Central memory CD8-positive, alpha-beta T cell (primary cell): ENCODE data around the gene ACAD10.

Experiments
- ATAC-seq: fragments of 150-1000 bp; cut with Tn5 transposase; replicated peaks from 2 replicates; pipeline ENCODE4 v1.10.0; 2022; ENCODE audit warnings: mild to moderate bottlenecking, moderate FRiP score, moderate number of reproducible peaks; ENCODE audit not compliant: poor library complexity, severe bottlenecking; ENCODE audit errors: extremely low read depth
- DNase-seq, 2 donors: peaks; one replicate each; pipeline ENCODE4 v3.0.0; 2021; ENCODE audit warnings: low spot score in 2 of 2
- H3K27ac Mint-ChIP-seq: one replicate; pipeline ENCODE4 v1.8.0; 2022; ENCODE audit warnings: low read depth, mild to moderate bottlenecking, moderate library complexity, mixed read lengths
- H3K27me3 Mint-ChIP-seq: one replicate; pipeline ENCODE4 v1.8.0; 2022; ENCODE audit warnings: mixed read lengths
- H3K36me3 Mint-ChIP-seq: one replicate; pipeline ENCODE4 v1.8.0; 2022; ENCODE audit warnings: mild to moderate bottlenecking, moderate library complexity, mixed read lengths; ENCODE audit not compliant: insufficient read depth
- H3K4me1 Mint-ChIP-seq: one replicate; pipeline ENCODE4 v1.8.0; 2022; ENCODE audit warnings: mixed read lengths
- H3K4me3 Mint-ChIP-seq: one replicate; pipeline ENCODE4 v1.8.0; 2022; ENCODE audit warnings: mild to moderate bottlenecking, moderate library complexity, mixed read lengths
- H3K9me3 Mint-ChIP-seq: one replicate; pipeline ENCODE4 v1.8.0; 2022; ENCODE audit warnings: mixed read lengths

The ACAD10 gene

DNA sequence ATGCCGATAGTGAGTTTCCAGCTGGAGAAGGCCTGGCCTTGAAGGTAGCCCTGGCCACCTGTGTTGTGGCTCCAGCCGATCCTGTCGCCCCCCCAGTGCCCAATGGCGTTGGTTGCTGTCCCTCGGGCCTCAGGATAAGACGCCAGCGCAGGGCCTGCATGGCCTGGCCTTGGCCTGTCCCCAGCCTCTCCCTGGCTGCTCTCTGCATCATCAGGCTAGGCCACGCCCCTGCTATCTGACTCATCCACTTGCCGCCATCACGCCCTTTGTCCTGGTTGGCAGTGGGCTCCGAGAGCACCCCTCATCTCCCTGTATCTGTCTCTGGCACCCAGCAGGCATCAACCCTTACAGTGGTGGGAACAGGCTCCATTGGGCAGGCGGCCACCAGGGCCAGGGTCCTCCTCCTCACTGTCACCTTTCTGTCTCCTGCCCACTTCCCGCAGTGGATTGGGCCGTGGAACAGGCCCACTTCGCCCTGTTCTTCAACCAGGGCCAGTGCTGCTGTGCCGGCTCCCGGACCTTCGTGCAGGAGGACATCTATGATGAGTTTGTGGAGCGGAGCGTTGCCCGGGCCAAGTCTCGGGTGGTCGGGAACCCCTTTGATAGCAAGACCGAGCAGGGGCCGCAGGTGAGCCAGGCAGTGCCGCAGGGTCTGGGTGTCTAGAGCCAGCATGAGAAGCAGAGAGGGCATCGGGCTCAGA lies 106.5 kb downstream of the ACAD10 start:
- Mint-ChIP-seq H3K4me1 (no peaks in the 10 kb centered on the region), H3K9me3 (no peaks in the 10 kb centered on the region), H3K27ac (no peak overlapping the region), H3K36me3 (peaks cover 3% of the 10 kb centered on the region), H3K27me3 (no peaks in the 10 kb centered on the region), H3K4me3 (no peak overlapping the region)
- DNase-seq, result no peak
- no peak for ATAC-seq

- no peak for ATAC-seq
- Mint-ChIP-seq H3K9me3 (no peaks in the 10 kb centered on the region), H3K4me1 (no peaks in the 10 kb centered on the region), H3K4me3 (no peak overlapping the region), H3K36me3 (peaks cover 3% of the 10 kb centered on the region), H3K27me3 (no peaks in the 10 kb centered on the region), H3K27ac (no peak overlapping the region)
- DNase-seq, result no peak
These were observed 107.0 kb downstream of the ACAD10 start for GRCh38 chr12:111792856-111793235.

DNA sequence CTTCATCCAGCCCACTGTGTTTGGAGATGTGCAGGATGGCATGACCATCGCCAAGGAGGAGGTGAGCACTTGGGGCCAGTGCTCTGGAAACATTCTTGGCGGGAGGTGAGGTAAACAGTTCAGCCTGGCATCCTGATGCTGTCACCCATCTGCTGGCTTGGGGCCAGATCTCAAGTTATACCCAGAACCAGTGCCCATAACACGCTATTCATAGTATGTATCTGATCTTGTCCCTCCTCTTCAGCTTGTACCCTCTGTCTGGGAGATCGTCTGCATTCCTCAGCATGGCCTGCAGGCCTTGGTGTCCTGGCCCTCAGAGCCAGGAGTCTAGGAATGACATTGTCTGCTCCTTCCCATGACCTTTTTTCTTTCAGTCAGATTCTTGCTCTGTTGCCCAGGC lies 112.3 kb downstream of the ACAD10 start:
- Mint-ChIP-seq H3K36me3 (peaks cover 2% of the 10 kb centered on the region), H3K27me3 (no peaks in the 10 kb centered on the region)
- no peak for ATAC-seq

DNA sequence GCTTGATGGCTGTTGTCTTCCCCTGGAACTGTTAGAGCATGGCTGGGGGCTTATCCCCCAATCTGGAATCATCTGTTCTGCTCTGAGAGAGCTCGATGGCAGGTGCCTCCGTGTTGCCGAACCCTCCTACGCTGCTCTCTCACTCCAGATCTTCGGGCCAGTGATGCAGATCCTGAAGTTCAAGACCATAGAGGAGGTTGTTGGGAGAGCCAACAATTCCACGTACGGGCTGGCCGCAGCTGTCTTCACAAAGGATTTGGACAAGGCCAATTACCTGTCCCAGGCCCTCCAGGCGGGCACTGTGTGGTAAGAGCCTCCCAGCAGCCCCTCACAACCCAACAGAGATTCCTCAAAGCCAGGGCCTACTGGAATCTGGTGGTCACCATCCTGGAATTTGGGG lies 113.9 kb downstream of the ACAD10 start:
- Mint-ChIP-seq H3K9me3 (no peaks in the 10 kb centered on the region), H3K36me3 (peaks cover 2% of the 10 kb centered on the region), H3K27me3 (no peaks in the 10 kb centered on the region), H3K4me1 (no peaks in the 10 kb centered on the region), H3K27ac (no peak overlapping the region), H3K4me3 (no peak overlapping the region)
- no peak for ATAC-seq
- no peak for DNase-seq

More for the DNA sequence above, 112.3 kb downstream of the ACAD10 start:
- no peaks in the 10 kb centered on the region for H3K9me3 Mint-ChIP-seq
- no peaks in the 10 kb centered on the region for H3K4me1 Mint-ChIP-seq
- no peak for DNase-seq
- no peak overlapping the region for H3K27ac Mint-ChIP-seq
- H3K4me3 Mint-ChIP-seq, result no peak overlapping the region

- no peak overlapping the region for H3K4me3 Mint-ChIP-seq
- no peaks in the 10 kb centered on the region for H3K27me3 Mint-ChIP-seq
- no peak overlapping the region for H3K27ac Mint-ChIP-seq
- no peaks in the 10 kb centered on the region for H3K9me3 Mint-ChIP-seq
- DNase-seq (no peak), ATAC-seq (no peak)
- peaks cover 5% of the 10 kb centered on the region for H3K36me3 Mint-ChIP-seq
- H3K4me1 Mint-ChIP-seq, result no peaks in the 10 kb centered on the region
These were observed 117.3 kb downstream of the ACAD10 start for GRCh38 chr12:111803038-111803626.

DNA sequence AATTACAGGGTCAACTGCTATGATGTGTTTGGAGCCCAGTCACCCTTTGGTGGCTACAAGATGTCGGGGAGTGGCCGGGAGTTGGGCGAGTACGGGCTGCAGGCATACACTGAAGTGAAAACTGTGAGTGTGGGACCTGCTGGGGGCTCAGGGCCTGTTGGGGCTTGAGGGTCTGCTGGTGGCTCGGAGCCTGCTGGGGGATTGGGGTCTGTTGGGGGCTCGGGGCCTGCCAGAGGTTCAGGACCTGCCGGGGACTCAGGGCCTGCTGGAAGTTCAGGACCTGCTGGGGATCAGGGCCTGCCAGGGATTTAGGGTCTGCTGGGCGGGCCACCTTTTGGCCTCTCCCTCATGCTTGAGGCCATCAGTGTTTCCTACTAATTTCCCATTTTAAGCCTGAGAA lies 118.0 kb downstream of the ACAD10 start:
- DNase-seq (no peak), ATAC-seq (no peak)
- no peak overlapping the region for H3K27ac Mint-ChIP-seq
- no peak overlapping the region for H3K4me3 Mint-ChIP-seq
- no peaks in the 10 kb centered on the region for H3K27me3 Mint-ChIP-seq
- H3K36me3 Mint-ChIP-seq, result peaks cover 5% of the 10 kb centered on the region
- H3K4me1 Mint-ChIP-seq, result no peaks in the 10 kb centered on the region
- H3K9me3 Mint-ChIP-seq, result no peaks in the 10 kb centered on the region

DNA sequence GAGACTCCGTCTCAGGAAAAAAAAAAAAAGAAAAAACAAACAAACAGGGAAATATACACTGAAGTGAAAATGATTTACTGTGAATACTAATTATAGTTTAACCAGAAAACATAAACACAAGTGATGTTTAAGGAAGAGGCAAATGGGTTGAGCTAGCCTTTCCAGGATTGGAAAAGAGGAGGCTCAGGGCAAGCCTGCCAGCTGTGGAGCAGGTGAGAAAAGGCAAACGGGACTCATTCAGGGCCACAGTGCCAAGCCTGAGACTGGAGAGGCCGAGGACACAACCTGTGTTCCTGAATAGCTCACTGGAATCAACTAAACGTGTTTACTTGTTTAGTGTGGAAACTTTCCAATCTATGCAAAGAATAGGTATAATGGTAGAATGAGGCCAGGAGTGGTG lies 120.5 kb downstream of the ACAD10 start:
- Mint-ChIP-seq H3K9me3 (no peaks in the 10 kb centered on the region), H3K36me3 (peaks cover 6% of the 10 kb centered on the region), H3K4me3 (no peak overlapping the region), H3K27ac (no peak overlapping the region), H3K27me3 (no peaks in the 10 kb centered on the region), H3K4me1 (no peaks in the 10 kb centered on the region)
- ATAC-seq, result no peak
- no peak for DNase-seq
